Neuronal stem cell (in vitro differentiated cells): ENCODE data around the gene E2F3.
"Not testable (repeated sequence)": the region's sequence is repeated elsewhere in the genome, so short reads cannot be mapped to it uniquely, and the experiment has no call there.

Experiments used
- DNase-seq: peaks from one replicate; pipeline ENCODE4 v3.0.0-alpha.2; 2013; ENCODE audit warnings: low spot score
- H2AFZ ChIP-seq: one replicate; pipeline ENCODE4 v1.6.1; 2013; ENCODE audit warnings: mild to moderate bottlenecking, low read length, inconsistent platforms
- H2AK5ac ChIP-seq: 2 replicates; pipeline ENCODE4 v1.6.1; 2013; ENCODE audit warnings: low read depth, mild to moderate bottlenecking, inconsistent platforms, low read length, moderate library complexity, mixed read lengths
- H2BK120ac ChIP-seq: 2 replicates; pipeline ENCODE4 v1.6.1; 2013; ENCODE audit warnings: low read depth, mild to moderate bottlenecking, inconsistent platforms, low read length, moderate library complexity, mixed read lengths
- H2BK12ac ChIP-seq: one replicate; pipeline ENCODE4 v1.6.1; 2013; ENCODE audit warnings: low read length, inconsistent platforms
- H2BK15ac ChIP-seq: 2 replicates; pipeline ENCODE4 v1.6.1; 2013; ENCODE audit warnings: mild to moderate bottlenecking, low read length, inconsistent platforms, mixed read lengths
- H2BK5ac ChIP-seq: one replicate; pipeline ENCODE4 v1.6.1; 2013; ENCODE audit warnings: inconsistent platforms, mild to moderate bottlenecking, low read length, moderate library complexity
- H3K14ac ChIP-seq: one replicate; pipeline ENCODE4 v1.6.1; 2013; ENCODE audit warnings: low read length, inconsistent platforms
- H3K18ac ChIP-seq: 2 replicates; pipeline ENCODE4 v1.6.1; 2013; ENCODE audit warnings: low read length, inconsistent platforms
- H3K23ac ChIP-seq: 2 replicates; pipeline ENCODE4 v1.6.1; 2013; ENCODE audit warnings: low read depth, mild to moderate bottlenecking, mixed read lengths, low read length, inconsistent platforms; ENCODE audit not compliant: poor library complexity
- H3K27ac ChIP-seq: replicated peaks from 3 replicates; pipeline ENCODE4 v1.5.1; 2013; ENCODE audit warnings: low read length, inconsistent platforms
- H3K27me3 ChIP-seq, 3 experiments: 2 replicates each; pipeline ENCODE4 v1.6.1; 2013; ENCODE audit warnings: low read length in 3 of 3, mild to moderate bottlenecking in 2 of 3, inconsistent platforms in 1 of 3, low read depth in 1 of 3, mixed read lengths in 1 of 3, moderate library complexity in 1 of 3; ENCODE audit not compliant: control insufficient read depth in 3 of 3, insufficient read depth in 3 of 3
- H3K36me3 ChIP-seq, 2 donors: replicated peaks in 1 of 2; 2 replicates each; pipeline ENCODE4 v1.6.1; 2013; ENCODE audit warnings: low read length in 2 of 2; ENCODE audit not compliant: control insufficient read depth in 2 of 2, insufficient read depth in 2 of 2
- H3K4ac ChIP-seq: 2 replicates; pipeline ENCODE4 v1.6.1; 2013; ENCODE audit warnings: inconsistent platforms, mild to moderate bottlenecking, low read length, moderate library complexity
- H3K4me1 ChIP-seq, 2 donors: 1 replicate in 1 of 2; 2 replicates in 1 of 2; pipeline ENCODE4 v1.6.1; 2013; ENCODE audit warnings: low read length in 2 of 2, low read depth in 1 of 2; ENCODE audit not compliant: control insufficient read depth in 2 of 2, insufficient read depth in 1 of 2
- H3K4me2 ChIP-seq: one replicate; pipeline ENCODE4 v1.6.1; 2013; ENCODE audit warnings: mild to moderate bottlenecking, low read length, inconsistent platforms; ENCODE audit not compliant: insufficient read depth, poor library complexity, severe bottlenecking
- H3K4me3 ChIP-seq, 2 donors: 2 replicates each; pipeline ENCODE4 v1.5.1; 2013; ENCODE audit warnings: low read length in 2 of 2, mild to moderate bottlenecking in 2 of 2, inconsistent platforms in 1 of 2, moderate library complexity in 1 of 2
- H3K79me1 ChIP-seq: one replicate; pipeline ENCODE4 v1.6.1; 2013; ENCODE audit warnings: low read depth, mild to moderate bottlenecking, inconsistent platforms, low read length, moderate library complexity
- H3K9ac ChIP-seq: one replicate; pipeline ENCODE4 v1.6.1; 2013; ENCODE audit warnings: mild to moderate bottlenecking, low read depth, low read length, inconsistent platforms; ENCODE audit not compliant: poor library complexity
- H3K9me3 ChIP-seq, 2 donors: replicated peaks in 1 of 2; 2 replicates each; pipeline versions ENCODE3 to v1.6.1; 2013; ENCODE audit warnings: low read length in 2 of 2, mild to moderate bottlenecking in 2 of 2, inconsistent platforms in 1 of 2, low read depth in 1 of 2, mixed read lengths in 1 of 2, moderate library complexity in 1 of 2; ENCODE audit not compliant: control insufficient read depth in 2 of 2, insufficient read depth in 1 of 2
- H4K8ac ChIP-seq: one replicate; pipeline ENCODE4 v1.6.1; 2013; ENCODE audit warnings: low read depth, mild to moderate bottlenecking, inconsistent platforms, low read length, moderate library complexity
- H4K91ac ChIP-seq: one replicate; pipeline ENCODE4 v1.6.1; 2013; ENCODE audit warnings: low read length, low read depth, mild to moderate bottlenecking, inconsistent platforms; ENCODE audit not compliant: poor library complexity
- WGBS, 2 donors: extraction: QIAGEN DNeasy Blood & Tissue Kit; methylation state at CpG; one replicate each; pipeline ENCODE4 v1.1.7; 2013; ENCODE audit warnings: missing lambda C conversion rate in 2 of 2, mixed read lengths in 1 of 2; ENCODE audit not compliant: insufficient read length in 2 of 2, insufficient replicate concordance in 1 of 2; ENCODE audit errors: extremely low coverage in 2 of 2; 5-methylcytosine and 5-hydroxymethylcytosine counted together

E2F3 gene

DNA sequence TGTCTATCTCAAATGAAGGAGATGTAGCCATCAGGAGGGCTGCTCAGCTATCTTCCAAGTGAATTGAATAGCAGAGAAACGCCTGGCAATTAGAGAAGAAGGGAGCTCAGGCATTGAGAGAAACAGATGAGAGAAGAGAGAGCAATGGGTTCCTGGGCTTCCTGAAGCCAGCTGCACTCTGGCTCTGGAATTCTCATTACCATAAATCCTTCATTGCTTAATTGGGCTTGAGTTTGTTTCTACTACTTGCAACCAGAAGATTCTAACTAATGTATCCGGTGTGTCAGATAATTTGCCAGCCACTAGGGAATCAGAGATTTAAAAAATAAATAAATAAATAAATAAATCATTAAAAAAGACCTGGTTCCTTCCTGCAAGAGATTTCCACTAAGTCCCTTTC lies 107.5 kb downstream of the E2F3 start:
- Histone ChIP-seq H4K8ac (no peak overlapping the region), H3K27me3 (no peaks in the 10 kb centered on the region), H3K4ac (no peak overlapping the region), H3K14ac (no peak overlapping the region), H2AFZ (no peak overlapping the region), H3K27ac (no peak overlapping the region), H3K23ac (no peak overlapping the region), H3K9me3 (no peaks in the 10 kb centered on the region), H3K36me3 (no peaks in the 10 kb centered on the region), H3K4me1 (peaks cover 0 to 2% of the 10 kb centered on the region in 2 donors), H2BK12ac (no peak overlapping the region), H2BK120ac (no peak overlapping the region), H3K79me1 (no peaks in the 10 kb centered on the region), H4K91ac (no peak overlapping the region), H2BK5ac (no peak overlapping the region), H3K4me3 (no peak overlapping the region), H2AK5ac (no peak overlapping the region), H3K4me2 (no peak overlapping the region), H2BK15ac (no peak overlapping the region), H3K9ac (no peak overlapping the region), H3K18ac (no peak overlapping the region)
- no peak for DNase-seq
- no CpG with 5 or more reads among the region's 2 CpGs for WGBS, 2 donors

DNA sequence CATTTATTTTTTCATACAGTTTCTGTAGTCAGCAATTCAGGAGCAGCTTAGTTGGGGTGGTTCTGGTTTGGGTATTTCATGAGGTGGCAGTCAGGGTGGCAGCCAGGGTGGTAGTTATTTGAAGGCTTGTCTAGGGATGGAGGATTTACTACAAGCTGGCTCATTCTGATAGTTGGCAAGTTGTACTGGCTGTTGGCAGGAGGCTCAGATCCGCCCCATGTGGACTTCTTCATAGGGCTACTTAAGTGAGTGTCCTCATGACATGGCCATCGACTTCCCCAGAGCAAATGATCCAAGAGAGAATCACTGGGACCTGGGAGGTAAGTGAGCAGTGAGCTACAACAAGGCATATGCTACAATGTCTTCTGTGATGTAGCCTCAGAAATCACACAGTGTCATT lies 110.2 kb downstream of the E2F3 start:
- H2AFZ ChIP-seq: no peak overlapping the region
- H3K18ac ChIP-seq: no peak overlapping the region
- no peak overlapping the region for H2BK5ac ChIP-seq
- H3K27ac ChIP-seq: no peak overlapping the region
- peaks cover 0 to 2% of the 10 kb centered on the region in 2 donors for H3K4me1 ChIP-seq
- no peak overlapping the region for H2BK120ac ChIP-seq
- H4K8ac ChIP-seq: no peak overlapping the region
- no peak overlapping the region for H3K4me3 ChIP-seq
- no peak overlapping the region for H4K91ac ChIP-seq
- DNase-seq: no peak
- no CpG with 5 or more reads among the region's 2 CpGs for WGBS, 2 donors
- no peak overlapping the region for H3K4ac ChIP-seq
- no peaks in the 10 kb centered on the region for H3K36me3 ChIP-seq
- no peaks in the 10 kb centered on the region for H3K9me3 ChIP-seq
- H3K4me2 ChIP-seq: no peak overlapping the region
- H2AK5ac ChIP-seq: no peak overlapping the region
- H2BK12ac ChIP-seq: no peak overlapping the region
- H3K23ac ChIP-seq: no peak overlapping the region
- no peak overlapping the region for H3K9ac ChIP-seq
- H3K27me3 ChIP-seq: no peaks in the 10 kb centered on the region
- no peaks in the 10 kb centered on the region for H3K79me1 ChIP-seq
- no peak overlapping the region for H3K14ac ChIP-seq
- no peak overlapping the region for H2BK15ac ChIP-seq

DNA sequence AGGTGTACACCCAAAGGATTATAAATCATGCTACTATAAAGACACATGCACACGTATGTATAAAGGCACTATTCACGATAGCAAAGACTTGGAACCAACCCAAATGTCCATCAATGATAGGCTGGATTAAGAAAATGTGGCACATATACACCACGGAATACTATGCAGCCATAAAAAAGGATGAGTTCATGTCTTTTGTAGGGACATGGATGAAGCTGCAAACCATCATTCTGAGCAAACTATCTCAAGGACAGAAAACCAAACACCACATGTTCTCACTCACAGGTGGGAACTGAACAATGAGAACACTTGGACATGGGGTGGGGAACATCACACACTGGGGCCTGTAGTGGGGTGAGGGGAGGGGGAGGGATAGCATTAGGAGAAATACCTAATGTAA lies 123.5 kb downstream of the E2F3 start:
- not testable (repeated sequence) for H3K23ac ChIP-seq, H4K8ac ChIP-seq, H3K27me3 ChIP-seq, DNase-seq, H3K36me3 ChIP-seq, H3K4ac ChIP-seq, H2BK12ac ChIP-seq, H3K79me1 ChIP-seq, H3K9ac ChIP-seq, H2AFZ ChIP-seq, H3K27ac ChIP-seq, H3K4me2 ChIP-seq, H2BK15ac ChIP-seq, H2BK5ac ChIP-seq, H3K4me3 ChIP-seq, H2BK120ac ChIP-seq, H3K14ac ChIP-seq, H3K4me1 ChIP-seq, H2AK5ac ChIP-seq, H3K9me3 ChIP-seq, H3K18ac ChIP-seq, H4K91ac ChIP-seq
- WGBS, 2 donors: no CpG with 5 or more reads among the region's 3 CpGs

DNA sequence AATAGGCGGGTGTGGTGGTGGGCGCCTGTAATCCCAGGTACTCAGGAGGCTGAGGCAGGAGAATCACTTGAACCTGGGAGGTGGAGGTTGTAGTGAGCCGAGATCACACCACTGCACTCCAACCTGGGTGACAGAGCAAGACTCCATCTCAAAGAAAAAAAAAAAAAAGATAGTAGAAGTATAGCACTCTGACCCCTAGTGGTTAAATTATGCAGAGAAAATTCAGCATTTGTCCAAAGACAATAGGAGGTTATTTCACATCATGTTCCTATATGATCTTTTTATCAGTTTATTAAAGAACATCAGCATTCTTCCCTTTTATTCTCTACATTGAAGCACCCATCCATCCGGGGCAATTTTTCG lies 127.4 kb downstream of the E2F3 start:
- H3K4me3 ChIP-seq, H2BK12ac ChIP-seq, H2BK5ac ChIP-seq, H3K79me1 ChIP-seq, H3K23ac ChIP-seq, H3K4ac ChIP-seq, H4K91ac ChIP-seq, H3K36me3 ChIP-seq, H3K18ac ChIP-seq, H2BK15ac ChIP-seq, H3K27ac ChIP-seq, H3K4me2 ChIP-seq, H2AK5ac ChIP-seq, H3K4me1 ChIP-seq, DNase-seq, H3K9ac ChIP-seq, H2AFZ ChIP-seq, H3K9me3 ChIP-seq, H3K14ac ChIP-seq, H4K8ac ChIP-seq, H2BK120ac ChIP-seq, H3K27me3 ChIP-seq: not testable (repeated sequence)
- WGBS, 2 donors: no CpG with 5 or more reads among the region's 5 CpGs
